Measurements from ENCODE around the gene AK5. TPM values are rescaled to one million over a fixed set of nuclear protein-coding genes. Genes with fewer than 3 reads are reported as not detected.

Gene AK5
- total RNA-seq, 2 donors from 2014 or later, result 0.46 to 2.8 TPM

- Histone ChIP-seq H3K36me3 (ENCODE audit: control insufficient read depth, insufficient read depth, low read length) (no peaks in the 10 kb centered on the region), H3K4me1 (ENCODE audit: control insufficient read depth, insufficient read depth, low read length) (no peaks in the 10 kb centered on the region), H3K4me3 (ENCODE audit: low read length) (no peak overlapping the region), H3K9ac (ENCODE audit: extremely low read depth, low read length, poor library complexity, severe bottlenecking) (no peak overlapping the region), H3K27me3 (ENCODE audit: control insufficient read depth, insufficient read depth, low read length, poor library complexity, severe bottlenecking) (no peaks in the 10 kb centered on the region), H3K9me3 (ENCODE audit: control insufficient read depth, low read length) (no peaks in the 10 kb centered on the region), H3K27ac (ENCODE audit: low read depth, low read length) (no peak overlapping the region)
- Mint-ChIP-seq H3K4me1 (no peaks in the 10 kb centered on the region), H3K9me3 (no peaks in the 10 kb centered on the region), H3K27ac (no peak overlapping the region), H3K4me3 (no peak overlapping the region), H3K36me3 (ENCODE audit: low read depth) (no peaks in the 10 kb centered on the region), H3K27me3 (ENCODE audit: insufficient read depth) (no peaks in the 10 kb centered on the region)
- no peak for TF ChIP-seq CTCF (conservative IDR thresholded peaks at IDR 0.05)
- 83 to 90% methylated on average over 1 to 3 of the region's 3 CpGs for WGBS, 2 experiments (ENCODE audit: insufficient coverage in 1 of 2, insufficient read length in 1 of 2)
- no peak for DNase-seq
These were observed 73.2 kb downstream of the AK5 start for GRCh38 chr1:77355010-77355409.

- Mint-ChIP-seq H3K4me3 (no peak overlapping the region), H3K27ac (no peak overlapping the region), H3K4me1 (no peaks in the 10 kb centered on the region), H3K27me3 (ENCODE audit: insufficient read depth) (no peaks in the 10 kb centered on the region), H3K9me3 (no peaks in the 10 kb centered on the region), H3K36me3 (ENCODE audit: low read depth) (no peaks in the 10 kb centered on the region)
- no peaks in the 10 kb centered on the region for H3K4me1 ChIP-seq (ENCODE audit: control insufficient read depth, insufficient read depth, low read length)
- no peak overlapping the region for H3K4me3 ChIP-seq (ENCODE audit: low read length)
- TF ChIP-seq CTCF (conservative IDR thresholded peaks at IDR 0.05), result no peak
- H3K27ac ChIP-seq (ENCODE audit: low read depth, low read length), result no peak overlapping the region
- H3K9me3 ChIP-seq (ENCODE audit: control insufficient read depth, low read length), result no peaks in the 10 kb centered on the region
- no peak for DNase-seq
- no peaks in the 10 kb centered on the region for H3K36me3 ChIP-seq (ENCODE audit: control insufficient read depth, insufficient read depth, low read length)
- no peak overlapping the region for H3K9ac ChIP-seq (ENCODE audit: extremely low read depth, low read length, poor library complexity, severe bottlenecking)
- WGBS, 2 experiments (ENCODE audit: insufficient coverage in 1 of 2, insufficient read length in 1 of 2), result 88 to 100% methylated on average over 1 to 3 of the region's 3 CpGs
- H3K27me3 ChIP-seq (ENCODE audit: control insufficient read depth, insufficient read depth, low read length, poor library complexity, severe bottlenecking), result no peaks in the 10 kb centered on the region
These were observed 74.3 kb downstream of the AK5 start for GRCh38 chr1:77356136-77356535.

GRCh38 chr1:77360256-77360655, 78.4 kb downstream of the AK5 start:
- H3K9me3 Mint-ChIP-seq, result no peaks in the 10 kb centered on the region
- TF ChIP-seq CTCF (conservative IDR thresholded peaks at IDR 0.05), result no peak
- no peak overlapping the region for H3K27ac ChIP-seq (ENCODE audit: low read depth, low read length)
- no peak overlapping the region for H3K4me3 Mint-ChIP-seq
- H3K4me1 ChIP-seq (ENCODE audit: control insufficient read depth, insufficient read depth, low read length), result no peaks in the 10 kb centered on the region
- H3K9ac ChIP-seq (ENCODE audit: extremely low read depth, low read length, poor library complexity, severe bottlenecking), result no peak overlapping the region
- H3K27me3 Mint-ChIP-seq (ENCODE audit: insufficient read depth), result no peaks in the 10 kb centered on the region
- no peaks in the 10 kb centered on the region for H3K4me1 Mint-ChIP-seq
- H3K27ac Mint-ChIP-seq, result no peak overlapping the region
- no peaks in the 10 kb centered on the region for H3K36me3 ChIP-seq (ENCODE audit: control insufficient read depth, insufficient read depth, low read length)
- no peak overlapping the region for H3K4me3 ChIP-seq (ENCODE audit: low read length)
- H3K36me3 Mint-ChIP-seq (ENCODE audit: low read depth), result no peaks in the 10 kb centered on the region
- DNase-seq, result no peak
- no peaks in the 10 kb centered on the region for H3K9me3 ChIP-seq (ENCODE audit: control insufficient read depth, low read length)
- no peaks in the 10 kb centered on the region for H3K27me3 ChIP-seq (ENCODE audit: control insufficient read depth, insufficient read depth, low read length, poor library complexity, severe bottlenecking)

Measured in endodermal cell (in vitro differentiated cells).